ENCODE measurements around the gene FBXO46.

GRCh38 chr19:45768984-45769782 is 38.5 kb upstream of the FBXO46 start, which contains the start of gene SIX5:
- TF ChIP-seq TAF1 (IDR thresholded peaks at IDR 0.05; ENCODE audit: borderline replicate concordance, insufficient read depth, low read length) (peak; percentile 70; the same call in 1 of the 2 replicates), POLR2AphosphoS5 (IDR thresholded peaks at IDR 0.05; ENCODE audit: low read depth, low read length) (peak; percentile 31; the same call in 1 of the 2 replicates), SIN3A (IDR thresholded peaks at IDR 0.05; ENCODE audit: borderline replicate concordance, insufficient read depth, low read length) (peak; percentile 97; the same call in 1 of the 2 replicates)
- TF ChIP-seq, protein P1, sequence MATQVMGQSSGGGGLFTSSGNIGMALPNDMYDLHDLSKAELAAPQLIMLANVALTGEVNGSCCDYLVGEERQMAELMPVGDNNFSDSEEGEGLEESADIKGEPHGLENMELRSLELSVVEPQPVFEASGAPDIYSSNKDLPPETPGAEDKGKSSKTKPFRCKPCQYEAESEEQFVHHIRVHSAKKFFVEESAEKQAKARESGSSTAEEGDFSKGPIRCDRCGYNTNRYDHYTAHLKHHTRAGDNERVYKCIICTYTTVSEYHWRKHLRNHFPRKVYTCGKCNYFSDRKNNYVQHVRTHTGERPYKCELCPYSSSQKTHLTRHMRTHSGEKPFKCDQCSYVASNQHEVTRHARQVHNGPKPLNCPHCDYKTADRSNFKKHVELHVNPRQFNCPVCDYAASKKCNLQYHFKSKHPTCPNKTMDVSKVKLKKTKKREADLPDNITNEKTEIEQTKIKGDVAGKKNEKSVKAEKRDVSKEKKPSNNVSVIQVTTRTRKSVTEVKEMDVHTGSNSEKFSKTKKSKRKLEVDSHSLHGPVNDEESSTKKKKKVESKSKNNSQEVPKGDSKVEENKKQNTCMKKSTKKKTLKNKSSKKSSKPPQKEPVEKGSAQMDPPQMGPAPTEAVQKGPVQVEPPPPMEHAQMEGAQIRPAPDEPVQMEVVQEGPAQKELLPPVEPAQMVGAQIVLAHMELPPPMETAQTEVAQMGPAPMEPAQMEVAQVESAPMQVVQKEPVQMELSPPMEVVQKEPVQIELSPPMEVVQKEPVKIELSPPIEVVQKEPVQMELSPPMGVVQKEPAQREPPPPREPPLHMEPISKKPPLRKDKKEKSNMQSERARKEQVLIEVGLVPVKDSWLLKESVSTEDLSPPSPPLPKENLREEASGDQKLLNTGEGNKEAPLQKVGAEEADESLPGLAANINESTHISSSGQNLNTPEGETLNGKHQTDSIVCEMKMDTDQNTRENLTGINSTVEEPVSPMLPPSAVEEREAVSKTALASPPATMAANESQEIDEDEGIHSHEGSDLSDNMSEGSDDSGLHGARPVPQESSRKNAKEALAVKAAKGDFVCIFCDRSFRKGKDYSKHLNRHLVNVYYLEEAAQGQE (IDR thresholded peaks at IDR 0.05; ENCODE audit: insufficient read depth in 1 of 2, low read depth in 2 of 2, low read length in 2 of 2): peak; percentile 12 to 43; a peak in 1 of 4 replicates
